ENCODE data around the gene ZMIZ1. TPM values are rescaled to one million over a fixed set of nuclear protein-coding genes. Genes with fewer than 3 reads are reported as not detected.

The ZMIZ1 gene
- polyA plus RNA-seq, 2 of the 4 experiments (the other 2 are of a cell fraction), result 8.1 to 30.3 TPM

GRCh38 chr10:79239924-79240581 is 171.3 kb downstream of the ZMIZ1 start:
- 0 out of 3 replicates have a peak, but pooled peaks cover 9% of the 10 kb centered on the region for H3K4me1 ChIP-seq
- FAIRE-seq (no peak), DNase-seq (ENCODE audit: low read depth in 1 of 2, low spot score in 1 of 2) (no peak), ATAC-seq (no peak)
- no peak overlapping the region for H3K4me3 ChIP-seq
- ChIA-PET POLR2A (no interaction called here), CTCF (interaction anchor here (0.7 to 1.1 kb wide), 3 partner anchors 9 to 1193 kb away, joined by 3 read pairs; no protein-coding TSS in a partner anchor)
- H3K4me2 ChIP-seq, result no peak overlapping the region
- H3K9me3 ChIP-seq, result no peaks in the 10 kb centered on the region
- 95% methylated on average over 28 of the region's 29 CpGs for WGBS (ENCODE audit: missing lambda C conversion rate)
- H3K27ac ChIP-seq, result no peak overlapping the region
- no peak for TF ChIP-seq RFX5 (IDR thresholded peaks at IDR 0.05)
- TF ChIP-seq MYC (IDR thresholded peaks at IDR 0.05; ENCODE audit: borderline replicate concordance, low read length), result no peak
- no peak for TF ChIP-seq CBX2 (IDR thresholded peaks at IDR 0.05; ENCODE audit: borderline replicate concordance, low read depth)
- TF ChIP-seq RAD21 (conservative IDR thresholded peaks at IDR 0.05 in 1 of 2, IDR thresholded peaks at IDR 0.05 in 1 of 2), result no peak
- TF ChIP-seq HOXB13 (CRISPR knock-in tag; IDR thresholded peaks at IDR 0.05; ENCODE audit: low read depth), result no peak
- no peak for TF ChIP-seq HES2 (IDR thresholded peaks at IDR 0.05)
- no peak for TF ChIP-seq NR3C1 (IDR thresholded peaks at IDR 0.05)
- no peak for TF ChIP-seq ZSCAN20 (CRISPR knock-in tag; IDR thresholded peaks at IDR 0.05)
- TF ChIP-seq CHD4 (IDR thresholded peaks at IDR 0.05; ENCODE audit: borderline replicate concordance), result no peak
- TF ChIP-seq JUN (IDR thresholded peaks at IDR 0.05), result no peak
- TF ChIP-seq KDM1A (IDR thresholded peaks at IDR 0.05; ENCODE audit: low read depth), result no peak
- TF ChIP-seq, protein P1, sequence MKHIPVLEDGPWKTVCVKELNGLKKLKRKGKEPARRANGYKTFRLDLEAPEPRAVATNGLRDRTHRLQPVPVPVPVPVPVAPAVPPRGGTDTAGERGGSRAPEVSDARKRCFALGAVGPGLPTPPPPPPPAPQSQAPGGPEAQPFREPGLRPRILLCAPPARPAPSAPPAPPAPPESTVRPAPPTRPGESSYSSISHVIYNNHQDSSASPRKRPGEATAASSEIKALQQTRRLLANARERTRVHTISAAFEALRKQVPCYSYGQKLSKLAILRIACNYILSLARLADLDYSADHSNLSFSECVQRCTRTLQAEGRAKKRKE (CRISPR knock-in tag; IDR thresholded peaks at IDR 0.05; ENCODE audit: low read depth), result no peak
- TF ChIP-seq, protein P2, sequence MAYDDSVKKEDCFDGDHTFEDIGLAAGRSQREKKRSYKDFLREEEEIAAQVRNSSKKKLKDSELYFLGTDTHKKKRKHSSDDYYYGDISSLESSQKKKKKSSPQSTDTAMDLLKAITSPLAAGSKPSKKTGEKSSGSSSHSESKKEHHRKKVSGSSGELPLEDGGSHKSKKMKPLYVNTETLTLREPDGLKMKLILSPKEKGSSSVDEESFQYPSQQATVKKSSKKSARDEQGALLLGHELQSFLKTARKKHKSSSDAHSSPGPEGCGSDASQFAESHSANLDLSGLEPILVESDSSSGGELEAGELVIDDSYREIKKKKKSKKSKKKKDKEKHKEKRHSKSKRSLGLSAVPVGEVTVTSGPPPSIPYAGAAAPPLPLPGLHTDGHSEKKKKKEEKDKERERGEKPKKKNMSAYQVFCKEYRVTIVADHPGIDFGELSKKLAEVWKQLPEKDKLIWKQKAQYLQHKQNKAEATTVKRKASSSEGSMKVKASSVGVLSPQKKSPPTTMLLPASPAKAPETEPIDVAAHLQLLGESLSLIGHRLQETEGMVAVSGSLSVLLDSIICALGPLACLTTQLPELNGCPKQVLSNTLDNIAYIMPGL (CRISPR knock-in tag; IDR thresholded peaks at IDR 0.05; ENCODE audit: borderline replicate concordance), result no peak
- no peak for TF ChIP-seq FOXS1 (CRISPR knock-in tag; IDR thresholded peaks at IDR 0.05)
- TF ChIP-seq NPAS2 (CRISPR knock-in tag; IDR thresholded peaks at IDR 0.05; ENCODE audit: borderline replicate concordance), result no peak
- TF ChIP-seq RARB (CRISPR knock-in tag; IDR thresholded peaks at IDR 0.05), result no peak
- TF ChIP-seq ZFP36 (IDR thresholded peaks at IDR 0.05; ENCODE audit: borderline replicate concordance, partially characterized antibody), result no peak
- TF ChIP-seq, protein P3, sequence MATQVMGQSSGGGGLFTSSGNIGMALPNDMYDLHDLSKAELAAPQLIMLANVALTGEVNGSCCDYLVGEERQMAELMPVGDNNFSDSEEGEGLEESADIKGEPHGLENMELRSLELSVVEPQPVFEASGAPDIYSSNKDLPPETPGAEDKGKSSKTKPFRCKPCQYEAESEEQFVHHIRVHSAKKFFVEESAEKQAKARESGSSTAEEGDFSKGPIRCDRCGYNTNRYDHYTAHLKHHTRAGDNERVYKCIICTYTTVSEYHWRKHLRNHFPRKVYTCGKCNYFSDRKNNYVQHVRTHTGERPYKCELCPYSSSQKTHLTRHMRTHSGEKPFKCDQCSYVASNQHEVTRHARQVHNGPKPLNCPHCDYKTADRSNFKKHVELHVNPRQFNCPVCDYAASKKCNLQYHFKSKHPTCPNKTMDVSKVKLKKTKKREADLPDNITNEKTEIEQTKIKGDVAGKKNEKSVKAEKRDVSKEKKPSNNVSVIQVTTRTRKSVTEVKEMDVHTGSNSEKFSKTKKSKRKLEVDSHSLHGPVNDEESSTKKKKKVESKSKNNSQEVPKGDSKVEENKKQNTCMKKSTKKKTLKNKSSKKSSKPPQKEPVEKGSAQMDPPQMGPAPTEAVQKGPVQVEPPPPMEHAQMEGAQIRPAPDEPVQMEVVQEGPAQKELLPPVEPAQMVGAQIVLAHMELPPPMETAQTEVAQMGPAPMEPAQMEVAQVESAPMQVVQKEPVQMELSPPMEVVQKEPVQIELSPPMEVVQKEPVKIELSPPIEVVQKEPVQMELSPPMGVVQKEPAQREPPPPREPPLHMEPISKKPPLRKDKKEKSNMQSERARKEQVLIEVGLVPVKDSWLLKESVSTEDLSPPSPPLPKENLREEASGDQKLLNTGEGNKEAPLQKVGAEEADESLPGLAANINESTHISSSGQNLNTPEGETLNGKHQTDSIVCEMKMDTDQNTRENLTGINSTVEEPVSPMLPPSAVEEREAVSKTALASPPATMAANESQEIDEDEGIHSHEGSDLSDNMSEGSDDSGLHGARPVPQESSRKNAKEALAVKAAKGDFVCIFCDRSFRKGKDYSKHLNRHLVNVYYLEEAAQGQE (IDR thresholded peaks at IDR 0.05), result no peak
- TF ChIP-seq, protein P4, sequence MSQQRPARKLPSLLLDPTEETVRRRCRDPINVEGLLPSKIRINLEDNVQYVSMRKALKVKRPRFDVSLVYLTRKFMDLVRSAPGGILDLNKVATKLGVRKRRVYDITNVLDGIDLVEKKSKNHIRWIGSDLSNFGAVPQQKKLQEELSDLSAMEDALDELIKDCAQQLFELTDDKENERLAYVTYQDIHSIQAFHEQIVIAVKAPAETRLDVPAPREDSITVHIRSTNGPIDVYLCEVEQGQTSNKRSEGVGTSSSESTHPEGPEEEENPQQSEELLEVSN (IDR thresholded peaks at IDR 0.05; ENCODE audit: borderline replicate concordance, low read depth), result no peak
